VCaP (cell line): ENCODE data around the gene RAB40C.

Source experiments
- H3K27ac ChIP-seq: fragments of 450-650 bp; 2 replicates; pipeline ENCODE4 v1.5.1; 2017
- TF ChIP-seq, protein P1 (sequence below): fragments of 450-650 bp; conservative IDR thresholded peaks from 2 replicates; pipeline ENCODE4 v1.5.1; 2017; ENCODE audit warnings: mild to moderate bottlenecking, moderate library complexity

Gene RAB40C

DNA sequence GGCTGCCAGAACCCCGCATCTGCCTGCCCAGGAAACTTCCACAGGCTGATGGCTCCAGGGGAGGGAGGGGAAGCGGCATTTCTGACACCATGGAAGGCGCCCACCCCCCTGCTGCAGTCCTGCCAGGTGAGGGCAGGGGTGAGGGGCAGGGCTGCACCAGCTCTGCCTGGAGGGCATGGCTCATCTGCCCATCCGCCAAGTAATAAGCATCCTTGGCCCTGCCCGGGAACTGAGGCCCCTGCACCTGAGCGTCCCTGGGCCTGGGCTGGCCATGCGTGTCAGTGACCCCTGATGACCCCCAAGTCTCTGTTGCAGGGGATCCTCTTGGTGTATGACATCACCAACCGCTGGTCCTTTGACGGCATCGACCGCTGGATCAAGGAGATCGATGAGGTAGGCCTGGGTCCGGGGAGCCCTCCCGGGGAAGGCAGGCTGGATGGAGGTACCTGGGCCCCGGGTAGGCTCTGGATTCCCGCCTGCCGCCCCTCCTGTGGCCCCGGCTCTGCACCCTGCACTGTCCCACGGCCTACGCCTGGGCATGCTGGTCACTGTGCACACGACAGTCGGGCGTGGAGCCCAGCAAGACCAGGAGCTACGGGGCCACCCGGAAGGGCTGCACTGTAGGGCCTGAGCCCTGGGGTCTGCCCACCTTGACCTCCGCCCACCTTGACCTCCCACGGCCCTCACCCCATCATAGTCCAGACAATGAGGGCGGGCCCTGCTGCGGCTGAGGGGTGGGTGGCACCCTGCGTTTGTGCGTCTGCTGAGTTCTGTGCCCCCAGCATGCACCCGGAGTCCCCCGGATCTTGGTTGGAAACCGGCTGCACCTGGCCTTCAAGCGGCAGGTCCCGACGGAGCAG, 35.5 kb downstream of the RAB40C start:
- TF ChIP-seq, protein P1, sequence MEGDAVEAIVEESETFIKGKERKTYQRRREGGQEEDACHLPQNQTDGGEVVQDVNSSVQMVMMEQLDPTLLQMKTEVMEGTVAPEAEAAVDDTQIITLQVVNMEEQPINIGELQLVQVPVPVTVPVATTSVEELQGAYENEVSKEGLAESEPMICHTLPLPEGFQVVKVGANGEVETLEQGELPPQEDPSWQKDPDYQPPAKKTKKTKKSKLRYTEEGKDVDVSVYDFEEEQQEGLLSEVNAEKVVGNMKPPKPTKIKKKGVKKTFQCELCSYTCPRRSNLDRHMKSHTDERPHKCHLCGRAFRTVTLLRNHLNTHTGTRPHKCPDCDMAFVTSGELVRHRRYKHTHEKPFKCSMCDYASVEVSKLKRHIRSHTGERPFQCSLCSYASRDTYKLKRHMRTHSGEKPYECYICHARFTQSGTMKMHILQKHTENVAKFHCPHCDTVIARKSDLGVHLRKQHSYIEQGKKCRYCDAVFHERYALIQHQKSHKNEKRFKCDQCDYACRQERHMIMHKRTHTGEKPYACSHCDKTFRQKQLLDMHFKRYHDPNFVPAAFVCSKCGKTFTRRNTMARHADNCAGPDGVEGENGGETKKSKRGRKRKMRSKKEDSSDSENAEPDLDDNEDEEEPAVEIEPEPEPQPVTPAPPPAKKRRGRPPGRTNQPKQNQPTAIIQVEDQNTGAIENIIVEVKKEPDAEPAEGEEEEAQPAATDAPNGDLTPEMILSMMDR: no peak
- H3K27ac ChIP-seq: no peak overlapping the region

DNA sequence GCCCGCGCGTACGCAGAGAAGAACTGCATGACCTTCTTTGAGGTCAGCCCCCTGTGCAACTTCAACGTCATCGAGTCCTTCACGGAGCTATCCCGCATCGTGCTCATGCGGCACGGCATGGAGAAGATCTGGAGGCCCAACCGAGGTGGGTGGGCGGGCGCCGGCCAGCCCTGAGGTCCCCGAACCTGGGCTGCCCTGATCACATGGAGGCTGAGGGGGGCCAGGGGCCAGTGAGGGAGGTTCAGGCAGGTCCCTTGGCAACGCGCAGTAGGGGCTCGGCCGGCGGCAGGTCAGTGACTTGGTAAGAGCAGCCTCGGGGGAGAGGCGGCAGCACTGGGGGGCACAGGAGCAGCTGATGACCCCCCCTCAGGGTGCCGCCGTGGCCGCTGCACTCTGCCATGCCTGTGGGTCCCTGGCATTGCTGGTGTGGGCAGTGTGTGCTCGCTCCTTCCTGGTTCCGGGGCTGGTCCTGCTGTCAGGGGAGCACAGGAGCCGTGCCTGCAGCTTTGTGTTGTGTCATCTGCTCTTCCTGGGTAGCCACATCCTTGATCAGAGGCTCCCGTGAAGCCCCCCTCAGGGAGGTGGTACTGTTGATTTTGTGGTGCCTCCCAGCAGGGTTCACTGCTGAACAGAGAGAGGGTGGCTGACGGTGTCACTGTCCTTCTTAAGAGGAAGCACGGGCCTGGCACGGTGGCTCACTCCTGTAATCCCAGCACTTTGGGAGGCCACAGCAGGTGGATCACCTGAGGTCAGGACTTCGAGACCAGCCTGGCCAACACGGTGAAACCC, 36.3 kb downstream of the RAB40C start:
- TF ChIP-seq, protein P1: no peak
- no peak overlapping the region for H3K27ac ChIP-seq

DNA sequence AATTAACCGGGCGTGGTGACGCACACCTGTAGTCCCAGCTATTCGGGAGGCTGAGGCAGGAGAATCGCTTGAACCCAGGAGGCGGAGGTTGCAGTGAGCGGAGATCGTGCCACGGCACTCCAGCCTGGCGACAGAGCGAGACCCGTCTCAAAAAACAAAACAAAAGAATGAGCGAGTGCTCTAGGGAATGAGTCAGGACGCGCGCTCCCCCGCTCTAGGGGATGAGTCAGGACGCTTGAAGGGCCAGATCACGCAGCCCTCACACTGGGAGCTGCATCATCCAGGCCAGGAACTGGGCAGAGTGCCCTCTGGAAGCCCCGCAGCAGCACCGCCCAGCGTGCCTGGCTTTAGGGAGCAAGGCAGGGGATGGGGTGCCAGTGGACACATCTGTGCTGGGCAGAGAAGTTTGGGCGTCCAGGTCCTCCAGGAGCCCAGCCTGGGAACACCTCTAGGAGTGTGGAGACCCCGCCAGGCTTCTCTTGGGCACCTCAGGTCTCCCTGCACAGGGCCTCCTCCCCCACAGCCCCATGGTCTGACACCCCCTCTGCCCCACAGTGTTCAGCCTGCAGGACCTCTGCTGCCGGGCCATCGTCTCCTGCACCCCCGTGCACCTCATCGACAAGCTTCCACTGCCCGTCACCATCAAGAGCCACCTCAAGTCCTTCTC, 37.1 kb downstream of the RAB40C start:
- H3K27ac ChIP-seq: no peak overlapping the region
- TF ChIP-seq, protein P1: no peak

DNA sequence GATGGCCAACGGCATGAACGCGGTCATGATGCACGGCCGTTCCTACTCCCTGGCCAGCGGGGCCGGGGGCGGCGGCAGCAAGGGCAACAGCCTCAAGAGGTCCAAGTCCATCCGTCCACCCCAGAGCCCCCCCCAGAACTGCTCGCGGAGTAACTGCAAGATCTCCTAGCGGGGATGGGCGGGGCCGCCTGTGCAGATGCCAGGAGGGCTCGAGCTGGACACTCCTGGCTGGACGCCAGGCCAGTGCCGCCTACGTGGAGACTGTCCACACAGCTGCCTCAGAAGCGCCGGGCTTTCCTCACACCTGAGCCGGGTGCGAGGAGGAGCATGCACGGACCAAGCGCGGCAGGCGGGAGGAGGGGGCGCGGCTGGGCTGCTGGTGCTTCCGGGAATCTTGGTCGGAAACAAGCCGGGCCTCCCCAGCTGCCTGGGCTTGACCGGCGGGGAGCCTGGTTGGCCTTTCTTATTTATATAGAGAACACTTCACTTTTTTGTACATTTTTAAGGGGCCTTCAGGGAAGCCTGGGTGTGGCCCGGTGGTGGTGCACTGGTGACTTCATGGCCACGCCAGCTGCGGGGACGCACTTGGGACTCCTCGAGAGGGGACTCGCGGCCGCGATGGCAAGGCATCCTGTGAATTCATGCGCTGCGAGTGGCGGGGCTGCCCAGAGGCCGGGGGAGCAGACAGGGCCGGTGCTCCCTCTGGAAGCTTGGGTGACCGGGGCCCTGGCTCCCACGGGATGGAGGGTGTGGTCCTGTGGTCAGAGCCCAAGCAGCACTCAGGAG, 37.8 kb downstream of the RAB40C start:
- H3K27ac ChIP-seq: no peak overlapping the region
- TF ChIP-seq, protein P1: no peak

DNA sequence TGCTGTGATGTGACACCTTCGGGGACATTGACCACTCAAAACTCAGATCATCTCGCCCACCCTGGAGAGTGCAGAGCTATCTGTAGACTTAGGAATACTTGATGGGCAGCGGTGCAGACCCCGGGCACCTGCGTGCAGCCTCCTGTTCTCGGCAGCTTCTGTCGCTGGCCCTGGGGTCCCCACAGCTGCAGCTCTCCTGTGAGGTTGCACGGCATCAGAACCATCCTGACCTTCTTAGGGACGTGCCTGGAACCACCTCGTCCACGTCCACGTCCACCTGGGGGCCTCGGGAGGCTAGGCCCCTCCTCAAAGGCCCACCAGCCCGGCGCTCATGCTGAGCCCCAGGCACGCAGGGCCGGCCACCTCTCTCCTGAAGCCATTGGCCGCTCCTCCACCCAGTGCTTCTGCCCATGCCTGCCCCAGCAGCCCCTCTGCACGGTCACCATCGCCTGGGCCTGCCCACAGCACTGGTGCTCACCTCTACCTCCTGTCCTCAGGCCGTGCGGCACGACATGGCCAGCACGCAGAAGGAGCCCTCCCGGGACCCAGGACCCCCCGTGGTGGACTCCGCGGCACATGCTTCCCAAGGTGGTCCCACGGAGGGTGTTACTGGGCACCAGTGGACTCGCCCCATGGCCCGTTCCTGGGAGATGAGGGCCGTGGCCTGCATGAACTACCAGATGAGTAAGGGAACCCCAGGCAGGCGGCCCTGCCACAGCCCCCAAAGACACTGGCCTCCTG, 38.6 kb downstream of the RAB40C start:
- TF ChIP-seq, protein P1: no peak
- H3K27ac ChIP-seq: no peak overlapping the region

DNA sequence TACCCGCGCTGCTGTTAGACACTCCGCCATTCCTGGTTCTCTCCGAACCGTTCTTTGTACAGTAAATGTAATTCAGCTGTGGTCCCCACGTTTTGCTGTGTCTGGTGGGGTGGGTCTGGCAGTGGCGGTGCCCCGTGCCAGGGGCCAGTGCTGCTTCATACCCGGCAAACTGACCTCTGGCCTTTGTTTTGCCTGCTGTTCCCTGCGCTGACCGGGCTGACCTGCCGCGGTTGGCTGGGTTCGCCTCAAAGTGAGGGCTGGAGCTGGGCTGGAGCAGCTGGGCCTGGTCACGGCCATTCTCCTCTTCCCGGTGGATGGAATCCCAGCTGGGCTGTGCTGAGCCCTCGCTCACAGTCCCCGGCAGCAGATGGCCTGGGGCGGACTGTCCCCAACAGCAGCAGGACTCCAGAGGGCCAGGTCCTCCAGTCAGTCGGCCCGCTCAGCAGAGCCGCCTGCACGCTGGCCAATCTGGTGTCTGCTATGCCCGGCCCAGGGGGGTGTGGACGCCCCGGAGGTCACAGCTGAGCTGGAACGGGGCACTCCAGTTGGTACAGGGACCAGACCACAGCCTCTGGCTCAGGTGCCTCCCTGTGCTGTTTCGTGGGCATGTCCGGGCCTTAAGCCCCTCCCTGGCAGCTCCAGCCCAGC, 39.4 kb downstream of the RAB40C start:
- H3K27ac ChIP-seq: no peak overlapping the region
- TF ChIP-seq, protein P1: no peak
